ENCODE measurements around the gene KDM2B. TPM values are rescaled to one million over a fixed set of nuclear protein-coding genes. Genes with fewer than 3 reads are reported as not detected.

Gene KDM2B
- total RNA-seq, 1 donor from 2014 or later, result 79.2 TPM

DNA sequence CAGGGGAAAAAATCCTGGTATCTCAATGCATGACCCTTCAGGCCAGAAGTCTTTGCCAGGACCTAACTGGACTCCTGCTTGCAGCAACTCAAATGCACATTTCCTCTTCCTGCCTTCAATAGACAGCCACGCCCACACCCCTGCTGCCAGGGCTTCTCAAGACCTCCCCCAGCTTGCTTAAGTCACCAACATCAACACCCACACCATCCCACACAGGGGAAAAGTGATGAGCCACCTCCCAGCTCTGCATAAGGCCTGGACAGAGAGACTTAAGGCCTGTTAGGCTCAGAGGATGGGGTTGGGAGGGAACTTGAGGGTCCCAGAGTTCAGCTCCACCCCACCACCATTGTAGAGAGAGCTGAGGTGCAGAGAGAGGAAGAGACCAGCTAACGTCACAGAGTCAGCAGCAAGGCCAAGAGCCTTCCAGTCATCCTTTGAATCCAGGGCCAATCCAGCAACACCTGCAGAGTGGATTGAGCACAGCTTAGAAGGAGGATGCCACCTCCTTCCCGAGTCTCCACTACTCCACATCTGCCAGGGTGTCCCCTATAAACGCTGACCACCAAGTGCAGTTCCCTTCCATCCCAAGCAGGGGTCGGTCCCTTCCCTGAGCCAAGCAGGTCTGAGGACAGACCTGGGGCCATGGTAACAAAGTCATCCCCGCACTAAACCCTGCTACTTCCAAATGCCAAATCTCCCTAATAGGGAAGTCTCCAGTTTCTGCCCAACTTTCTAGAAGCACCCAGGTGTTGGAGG is 50.0 kb downstream of the KDM2B start:
- TF ChIP-seq, protein P1, sequence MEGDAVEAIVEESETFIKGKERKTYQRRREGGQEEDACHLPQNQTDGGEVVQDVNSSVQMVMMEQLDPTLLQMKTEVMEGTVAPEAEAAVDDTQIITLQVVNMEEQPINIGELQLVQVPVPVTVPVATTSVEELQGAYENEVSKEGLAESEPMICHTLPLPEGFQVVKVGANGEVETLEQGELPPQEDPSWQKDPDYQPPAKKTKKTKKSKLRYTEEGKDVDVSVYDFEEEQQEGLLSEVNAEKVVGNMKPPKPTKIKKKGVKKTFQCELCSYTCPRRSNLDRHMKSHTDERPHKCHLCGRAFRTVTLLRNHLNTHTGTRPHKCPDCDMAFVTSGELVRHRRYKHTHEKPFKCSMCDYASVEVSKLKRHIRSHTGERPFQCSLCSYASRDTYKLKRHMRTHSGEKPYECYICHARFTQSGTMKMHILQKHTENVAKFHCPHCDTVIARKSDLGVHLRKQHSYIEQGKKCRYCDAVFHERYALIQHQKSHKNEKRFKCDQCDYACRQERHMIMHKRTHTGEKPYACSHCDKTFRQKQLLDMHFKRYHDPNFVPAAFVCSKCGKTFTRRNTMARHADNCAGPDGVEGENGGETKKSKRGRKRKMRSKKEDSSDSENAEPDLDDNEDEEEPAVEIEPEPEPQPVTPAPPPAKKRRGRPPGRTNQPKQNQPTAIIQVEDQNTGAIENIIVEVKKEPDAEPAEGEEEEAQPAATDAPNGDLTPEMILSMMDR (conservative IDR thresholded peaks at IDR 0.05), result no peak
- DNase-seq (ENCODE audit: low read depth, low spot score), result no peak
- H3K9me3 Mint-ChIP-seq, result no peaks in the 10 kb centered on the region
- H3K36me3 Mint-ChIP-seq (ENCODE audit: low read depth), result peaks cover 4% of the 10 kb centered on the region
- H3K27me3 Mint-ChIP-seq (ENCODE audit: low read depth), result no peaks in the 10 kb centered on the region
- H3K4me1 Mint-ChIP-seq, result peaks cover 28% of the 10 kb centered on the region
- H3K27ac Mint-ChIP-seq (ENCODE audit: unreplicated experiment), result peak overlapping the region; percentile 92
- no peak overlapping the region for H3K4me3 Mint-ChIP-seq

DNA sequence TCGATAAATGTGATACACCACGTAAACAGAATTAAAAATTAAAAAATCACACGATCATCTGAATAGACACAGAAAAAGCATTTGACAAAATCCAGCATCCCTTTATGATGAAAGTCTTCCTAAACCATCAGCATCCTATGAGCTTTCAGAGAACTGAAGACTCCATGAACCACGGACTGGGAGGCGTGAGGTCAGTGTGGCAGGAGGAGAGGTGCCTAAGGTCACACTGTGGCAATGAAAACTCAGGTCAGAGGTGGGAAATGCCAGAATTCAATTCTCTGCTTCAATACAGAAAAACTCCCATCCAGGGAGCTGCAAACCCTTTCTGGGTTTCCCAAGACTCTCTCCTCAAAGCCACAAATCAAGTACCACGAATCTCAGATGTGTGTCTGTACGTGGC is 51.6 kb downstream of the KDM2B start:
- H3K4me3 Mint-ChIP-seq, result no peak overlapping the region
- peaks cover 4% of the 10 kb centered on the region for H3K36me3 Mint-ChIP-seq (ENCODE audit: low read depth)
- TF ChIP-seq, protein P1 (conservative IDR thresholded peaks at IDR 0.05), result no peak
- no peaks in the 10 kb centered on the region for H3K9me3 Mint-ChIP-seq
- DNase-seq (ENCODE audit: low read depth, low spot score), result no peak
- H3K27me3 Mint-ChIP-seq (ENCODE audit: low read depth), result no peaks in the 10 kb centered on the region
- H3K27ac Mint-ChIP-seq (ENCODE audit: unreplicated experiment), result no peak overlapping the region
- H3K4me1 Mint-ChIP-seq, result peaks cover 23% of the 10 kb centered on the region

DNA sequence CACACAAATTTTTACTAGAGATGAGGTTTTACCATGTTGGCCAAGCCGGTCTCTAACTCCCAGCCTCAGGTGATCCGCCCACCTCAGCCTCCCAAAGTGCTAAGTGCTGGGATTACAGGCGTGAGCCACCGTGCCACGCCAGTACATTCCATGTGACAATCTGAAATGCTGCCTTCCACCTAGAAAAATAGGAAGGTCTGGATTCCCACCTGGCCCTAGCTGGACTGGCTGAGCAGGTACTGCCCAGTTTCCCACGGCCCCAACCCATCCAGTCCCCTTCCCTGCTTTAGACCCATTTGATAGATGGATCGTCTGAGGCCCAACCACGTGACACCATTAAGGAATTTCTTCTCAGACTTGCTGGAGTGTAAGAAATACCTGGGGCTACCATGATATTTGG is 55.4 kb downstream of the KDM2B start:
- Mint-ChIP-seq H3K27me3 (ENCODE audit: low read depth) (no peaks in the 10 kb centered on the region), H3K36me3 (ENCODE audit: low read depth) (peaks cover under 1% of the 10 kb centered on the region), H3K27ac (ENCODE audit: unreplicated experiment) (no peak overlapping the region), H3K4me1 (peaks cover 28% of the 10 kb centered on the region), H3K9me3 (no peaks in the 10 kb centered on the region), H3K4me3 (no peak overlapping the region)
- DNase-seq (ENCODE audit: low read depth, low spot score), result no peak
- TF ChIP-seq, protein P1 (conservative IDR thresholded peaks at IDR 0.05), result no peak

DNA sequence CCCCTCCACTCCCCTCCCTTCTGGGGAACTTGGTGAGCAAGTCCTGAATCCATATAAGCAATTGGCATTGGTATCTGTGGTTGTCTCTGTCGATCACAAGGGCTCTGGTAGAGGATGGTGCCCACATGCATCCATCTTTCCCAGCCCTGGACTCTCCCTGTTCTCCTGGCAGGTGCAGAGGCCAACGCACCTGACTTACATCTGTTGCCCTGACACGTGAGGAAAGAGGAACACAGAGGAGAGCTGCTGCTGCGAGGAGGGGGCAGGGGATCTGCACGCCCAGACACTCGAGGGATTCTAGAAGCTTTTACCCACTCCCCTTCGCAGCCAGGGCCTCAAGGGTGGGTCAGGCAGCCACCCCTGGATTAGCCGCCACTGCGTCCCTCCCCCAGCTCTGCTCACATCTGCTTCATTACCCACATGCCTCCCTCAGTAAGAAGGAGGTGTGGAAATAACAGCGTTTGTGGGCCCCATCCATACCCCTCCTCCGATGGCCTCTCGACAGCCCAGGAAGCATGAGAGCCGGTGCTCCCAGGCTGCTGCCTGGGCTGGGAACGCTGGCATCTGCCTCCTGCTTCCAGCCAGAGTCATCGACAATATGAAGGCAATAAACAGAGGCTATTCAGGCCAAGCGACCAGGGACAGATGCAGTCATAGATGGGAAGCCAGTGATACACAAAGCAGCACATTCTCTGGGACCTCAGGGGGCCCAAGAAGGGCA is 56.5 kb downstream of the KDM2B start:
- peaks cover 27% of the 10 kb centered on the region for H3K4me1 Mint-ChIP-seq
- no peak for DNase-seq (ENCODE audit: low read depth, low spot score)
- TF ChIP-seq, protein P1 (conservative IDR thresholded peaks at IDR 0.05), result no peak

DNA sequence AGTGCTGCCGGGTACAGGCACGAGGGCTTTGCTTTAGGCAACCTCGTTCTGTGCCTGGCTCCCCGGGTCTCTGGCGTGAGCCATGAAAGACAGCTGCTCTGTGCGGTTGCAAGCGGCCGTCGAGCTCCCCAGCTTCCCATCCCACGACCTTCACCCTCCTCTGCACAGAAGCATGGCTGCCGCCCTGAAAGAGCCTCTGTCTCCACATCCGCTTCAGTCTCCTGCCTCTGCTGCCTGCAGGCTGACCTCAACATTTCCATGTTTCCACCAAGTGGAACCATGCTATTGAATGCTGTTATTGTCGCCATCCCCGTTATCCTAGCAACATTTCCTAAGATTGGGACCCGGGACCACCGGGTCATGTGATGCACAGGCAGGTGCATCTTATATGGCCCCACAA is 57.1 kb downstream of the KDM2B start:
- H3K36me3 Mint-ChIP-seq (ENCODE audit: low read depth), result peaks cover 4% of the 10 kb centered on the region
- TF ChIP-seq, protein P1 (conservative IDR thresholded peaks at IDR 0.05), result no peak
- peak overlapping the region; percentile 20 for H3K4me3 Mint-ChIP-seq
- H3K27me3 Mint-ChIP-seq (ENCODE audit: low read depth), result no peaks in the 10 kb centered on the region
- H3K27ac Mint-ChIP-seq (ENCODE audit: unreplicated experiment), result peak overlapping the region; percentile 94
- no peaks in the 10 kb centered on the region for H3K9me3 Mint-ChIP-seq
- peaks cover 27% of the 10 kb centered on the region for H3K4me1 Mint-ChIP-seq
- DNase-seq (ENCODE audit: low read depth, low spot score), result peak; percentile 19

More for the DNA sequence above, 56.5 kb downstream of the KDM2B start:
- H3K27ac Mint-ChIP-seq (ENCODE audit: unreplicated experiment), result peak overlapping the region; percentile 94
- peaks cover 2% of the 10 kb centered on the region for H3K36me3 Mint-ChIP-seq (ENCODE audit: low read depth)
- peak overlapping the region; percentile 20 for H3K4me3 Mint-ChIP-seq
- H3K27me3 Mint-ChIP-seq (ENCODE audit: low read depth), result no peaks in the 10 kb centered on the region
- no peaks in the 10 kb centered on the region for H3K9me3 Mint-ChIP-seq

Data from neural crest cell (in vitro differentiated cells).